GM23248 (cell line): ENCODE data around the gene KLK5. TPM values are rescaled to one million over a fixed set of nuclear protein-coding genes. Genes with fewer than 3 reads are reported as not detected.
"Not testable (repeated sequence)": the region's sequence is repeated elsewhere in the genome, so short reads cannot be mapped to it uniquely, and the experiment has no call there.

Source experiments
- DNase-seq: peaks from one replicate; pipeline ENCODE4 v3.0.0-alpha.2; 2015
- H2AFZ ChIP-seq: fragments of 200-600 bp; sonication (generic); 2 replicates; pipeline ENCODE4 v1.6.1; 2016; ENCODE audit warnings: antibody characterized with exemption
- H3F3A ChIP-seq: fragments of 200-600 bp; sonication (generic); 2 replicates; pipeline ENCODE4 v1.6.1; 2016; ENCODE audit warnings: mild to moderate bottlenecking, antibody characterized with exemption, mixed run types; ENCODE audit not compliant: insufficient read depth
- H3K27ac ChIP-seq: fragments of 200-600 bp; sonication (generic); 2 replicates; pipeline ENCODE4 v1.5.1; 2016; ENCODE audit warnings: mild to moderate bottlenecking
- H3K27me3 ChIP-seq: fragments of 200-600 bp; sonication (generic); replicated peaks from 2 replicates; pipeline ENCODE4 v1.6.1; 2016; ENCODE audit warnings: mild to moderate bottlenecking; ENCODE audit not compliant: insufficient read depth
- H3K36me3 ChIP-seq: fragments of 200-600 bp; sonication (generic); 2 replicates; pipeline ENCODE4 v1.6.1; 2016; ENCODE audit warnings: low read depth, mild to moderate bottlenecking
- H3K4me1 ChIP-seq: fragments of 200-600 bp; sonication (generic); 2 replicates; pipeline ENCODE4 v1.6.1; 2016; ENCODE audit warnings: mild to moderate bottlenecking; ENCODE audit not compliant: insufficient read depth
- H3K4me2 ChIP-seq: fragments of 200-600 bp; sonication (generic); one replicate; pipeline ENCODE4 v1.6.1; 2016; ENCODE audit warnings: mild to moderate bottlenecking; ENCODE audit not compliant: unreplicated experiment
- H3K4me3 ChIP-seq: fragments of 200-600 bp; sonication (generic); 2 replicates; pipeline ENCODE4 v1.5.1; 2016; ENCODE audit warnings: mild to moderate bottlenecking
- H3K79me2 ChIP-seq: fragments of 200-600 bp; sonication (generic); 2 replicates; pipeline ENCODE4 v1.6.1; 2016; ENCODE audit warnings: mild to moderate bottlenecking; ENCODE audit not compliant: insufficient read depth
- H3K9ac ChIP-seq: fragments of 200-600 bp; sonication (generic); 2 replicates; pipeline ENCODE4 v1.6.1; 2016; ENCODE audit warnings: mild to moderate bottlenecking
- H3K9me2 ChIP-seq: fragments of 200-600 bp; sonication (generic); 2 replicates; pipeline ENCODE4 v1.6.1; 2016; ENCODE audit warnings: mixed run types, mild to moderate bottlenecking, moderate library complexity; ENCODE audit not compliant: insufficient read depth
- H3K9me3 ChIP-seq: fragments of 200-600 bp; sonication (generic); one replicate; pipeline ENCODE4 v1.6.1; 2017; ENCODE audit warnings: low read depth
- H4K20me1 ChIP-seq: fragments of 200-600 bp; sonication (generic); 2 replicates; pipeline ENCODE4 v1.6.0; 2016; ENCODE audit not compliant: insufficient read depth
- EZH2 ChIP-seq: fragments of 200-600 bp; sonication (generic); IDR thresholded peaks from 2 replicates; pipeline ENCODE4 v1.6.1; 2018; ENCODE audit warnings: antibody characterized with exemption, mild to moderate bottlenecking; ENCODE audit not compliant: insufficient read depth, poor library complexity, severe bottlenecking
- EZH2phosphoT487 ChIP-seq: fragments of 200-600 bp; sonication (generic); IDR thresholded peaks from 2 replicates; pipeline ENCODE4 v1.6.1; 2018; ENCODE audit warnings: antibody characterized with exemption, moderate library complexity, mild to moderate bottlenecking, low read depth; ENCODE audit not compliant: insufficient read depth
- WGBS, 2 experiments: methylation state at CpG; one replicate each; pipeline ENCODE4 v1.1.6; 2015 to 2017; ENCODE audit warnings: low lambda C conversion rate in 2 of 2, low coverage in 1 of 2; ENCODE audit errors: missing lambda C conversion rate in 2 of 2; 5-methylcytosine and 5-hydroxymethylcytosine counted together
- in situ Hi-C: fragments of 300-500 bp; cut with MboI; formaldehyde crosslinking; loops from 2 replicates; pipeline ENCODE4 v1.15.0; 2020
- polyA plus RNA-seq: library from polyadenylated mRNA; unstranded; fragments of >200 nt; fragmentation: Nextera tagmentation; extraction: Ambion mirVana; gene quantifications from 2 replicates; pipeline ENCODE4 v1.2.1, GENCODE V29; 2016
- total RNA-seq: library from RNA; depleted of rRNA; stranded (reverse); fragments of >200 nt; shearing (Covaris generic); gene quantifications from 2 replicates; pipeline ENCODE4 v1.2.3, GENCODE V29; 2014; rRNA removed

The KLK5 gene
- total and polyA plus RNA-seq, 2 experiments from 2014 or later, result not detected

DNA sequence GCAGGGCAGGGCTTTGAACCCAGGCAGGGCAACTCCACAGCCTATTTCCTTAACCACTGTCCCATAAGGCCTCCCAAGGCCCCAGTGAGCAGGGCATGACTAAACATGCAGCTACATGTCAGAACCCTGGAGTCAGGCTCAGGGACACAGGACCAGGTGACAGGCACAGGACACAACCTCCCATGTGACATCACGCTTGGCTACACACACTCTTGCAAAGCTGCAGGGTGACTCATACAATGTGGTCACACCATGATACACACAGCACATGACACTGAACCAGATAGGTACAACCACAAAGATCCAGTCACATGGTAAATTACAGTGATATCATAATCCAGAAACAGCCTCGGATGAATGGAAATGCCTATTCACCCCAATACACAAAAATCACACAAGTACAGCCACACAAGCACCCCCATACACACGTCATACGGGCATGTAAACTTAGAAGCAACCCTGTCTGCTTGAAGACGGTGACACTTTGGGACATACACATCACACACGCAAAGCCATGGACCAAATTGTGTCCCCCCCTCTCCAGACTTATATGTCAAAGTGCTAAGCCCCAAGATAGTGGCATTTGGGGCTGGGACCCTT lies 56.1 kb downstream of the KLK5 start:
- H3K27ac ChIP-seq, result no peak overlapping the region
- H3K9ac ChIP-seq, result no peak overlapping the region
- H3K27me3 ChIP-seq, result no peaks in the 10 kb centered on the region
- H3K9me3 ChIP-seq, result no peaks in the 10 kb centered on the region
- H4K20me1 ChIP-seq, result no peaks in the 10 kb centered on the region
- no peak overlapping the region for H3K4me3 ChIP-seq
- no peak overlapping the region for H2AFZ ChIP-seq
- H3K36me3 ChIP-seq, result no peaks in the 10 kb centered on the region
- H3F3A ChIP-seq, result no peaks in the 10 kb centered on the region
- H3K79me2 ChIP-seq, result no peaks in the 10 kb centered on the region
- no peaks in the 10 kb centered on the region for H3K9me2 ChIP-seq
- in situ Hi-C loops, result no loop called here
- TF ChIP-seq EZH2 (no peak), EZH2phosphoT487 (no peak)
- H3K4me2 ChIP-seq, result no peak overlapping the region
- WGBS, 2 experiments, result 39 to 44% methylated on average over 6 of the region's 6 CpGs
- peak; percentile 67 for DNase-seq
- H3K4me1 ChIP-seq, result no peaks in the 10 kb centered on the region

GRCh38 chr19:50896089-50896590 lies 56.7 kb downstream of the KLK5 start:
- H3K27me3 ChIP-seq, H2AFZ ChIP-seq, in situ Hi-C loops, H3K4me1 ChIP-seq, H3K36me3 ChIP-seq, H3K79me2 ChIP-seq, DNase-seq, H3K27ac ChIP-seq, H3K9me3 ChIP-seq, H3K9me2 ChIP-seq, H3F3A ChIP-seq, H4K20me1 ChIP-seq, H3K4me3 ChIP-seq, H3K4me2 ChIP-seq, H3K9ac ChIP-seq: not testable (repeated sequence)
- 48 to 50% methylated on average over 9 of the region's 9 CpGs for WGBS, 2 experiments

DNA sequence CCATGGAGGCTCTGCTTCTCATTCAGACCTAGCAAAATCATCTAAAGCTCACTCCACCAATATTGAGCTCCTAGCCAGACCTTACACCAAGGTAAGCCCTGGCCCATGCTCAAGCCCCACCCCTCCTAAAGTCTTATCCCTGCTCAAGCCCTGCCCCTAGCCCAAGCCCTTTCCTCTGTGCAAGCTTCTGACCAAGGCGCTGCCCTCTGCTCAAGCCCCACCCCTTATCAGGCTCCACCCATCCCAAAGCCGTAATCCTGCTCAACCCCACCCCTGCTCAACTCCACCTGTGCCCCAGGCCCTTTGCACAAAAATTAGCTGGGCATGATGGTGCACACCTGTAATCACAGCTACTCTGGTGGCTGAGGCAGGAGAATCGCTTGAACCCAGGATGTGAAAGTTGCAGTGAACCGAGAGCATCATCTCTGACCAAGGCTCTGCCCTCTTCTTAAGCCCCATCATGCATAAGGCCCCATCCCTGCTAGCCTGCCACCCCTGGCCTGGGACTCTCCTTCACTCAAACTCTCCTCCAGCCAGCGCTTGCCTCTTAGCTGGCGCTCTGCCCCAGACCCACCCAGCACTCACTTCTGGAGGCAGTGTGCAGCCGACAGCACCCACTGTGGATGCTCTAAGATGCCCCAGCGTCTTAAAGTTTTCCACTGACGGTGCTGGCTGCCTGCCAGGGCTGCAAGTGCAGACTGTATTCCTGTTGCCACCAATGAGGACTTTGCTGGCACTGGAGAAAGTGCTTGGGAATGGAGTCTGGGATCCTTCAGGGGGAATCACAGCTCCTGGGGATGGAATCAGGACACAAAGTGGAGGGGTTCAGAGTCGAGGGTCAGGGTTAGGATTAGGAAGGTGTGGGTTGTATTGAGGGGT lies 58.1 kb downstream of the KLK5 start:
- peak; percentile 8 for DNase-seq
- H2AFZ ChIP-seq, result no peak overlapping the region
- in situ Hi-C loops, result no loop called here
- H3K4me2 ChIP-seq, result no peak overlapping the region
- 21 to 31% methylated on average over 9 to 10 of the region's 10 CpGs for WGBS, 2 experiments
- no peak overlapping the region for H3K27ac ChIP-seq
- H3K9me3 ChIP-seq, result no peaks in the 10 kb centered on the region
- H3F3A ChIP-seq, result peaks cover 6% of the 10 kb centered on the region; the same call in 1 of the 2 replicates
- H3K36me3 ChIP-seq, result no peaks in the 10 kb centered on the region
- no peaks in the 10 kb centered on the region for H3K9me2 ChIP-seq
- no peak overlapping the region for H3K9ac ChIP-seq
- no peaks in the 10 kb centered on the region for H3K4me1 ChIP-seq
- H3K79me2 ChIP-seq, result no peaks in the 10 kb centered on the region
- no peaks in the 10 kb centered on the region; the same call in 1 of the 2 replicates for H3K27me3 ChIP-seq
- TF ChIP-seq EZH2phosphoT487 (no peak), EZH2 (no peak)
- H3K4me3 ChIP-seq, result no peak overlapping the region
- no peaks in the 10 kb centered on the region for H4K20me1 ChIP-seq

Other genes with a start within 250 kb of the KLK5 start
- 2.7 and 7.1 TPM in 2 replicates for gene SHANK1, start 233.2 kb downstream of the KLK5 start, total RNA-seq
- 0.58 and 0.62 TPM in 2 replicates for gene SHANK1, start 233.2 kb downstream of the KLK5 start, polyA plus RNA-seq
- gene CLEC11A, start 229.7 kb downstream of the KLK5 start, total RNA-seq, result 145 and 164 TPM in 2 replicates
- 122 and 127 TPM in 2 replicates for gene CLEC11A, start 229.7 kb downstream of the KLK5 start, polyA plus RNA-seq
- gene GPR32, start 182.6 kb downstream of the KLK5 start, total RNA-seq, result not detected in 2 replicates
- not detected in 2 replicates for gene GPR32, start 182.6 kb downstream of the KLK5 start, polyA plus RNA-seq
- gene ACP4, start 162.6 kb downstream of the KLK5 start, total RNA-seq, result not detected in 2 replicates
- not detected in 2 replicates for gene ACP4, start 162.6 kb downstream of the KLK5 start, polyA plus RNA-seq
- gene KLK1, start 129.3 kb downstream of the KLK5 start, total RNA-seq, result not detected in 2 replicates
- gene KLK1, start 129.3 kb downstream of the KLK5 start, polyA plus RNA-seq, result not detected in 2 replicates
- not detected in 2 replicates for gene KLK15, start 119.5 kb downstream of the KLK5 start, total RNA-seq
- not detected in 2 replicates for gene KLK15, start 119.5 kb downstream of the KLK5 start, polyA plus RNA-seq
- gene KLK3, start 98.1 kb downstream of the KLK5 start, total RNA-seq, result not detected in 2 replicates
- not detected in 2 replicates for gene KLK3, start 98.1 kb downstream of the KLK5 start, polyA plus RNA-seq
- not detected in 2 replicates for gene KLK2, start 79.6 kb downstream of the KLK5 start, total RNA-seq
- gene KLK2, start 79.6 kb downstream of the KLK5 start, polyA plus RNA-seq, result not detected in 2 replicates
- not detected in 2 replicates for gene KLK4, start 41.6 kb downstream of the KLK5 start, total RNA-seq
- not detected in 2 replicates for gene KLK4, start 41.6 kb downstream of the KLK5 start, polyA plus RNA-seq
- not detected in 2 replicates for gene KLK6, start 16.6 kb upstream of the KLK5 start, total RNA-seq
- gene KLK6, start 16.6 kb upstream of the KLK5 start, polyA plus RNA-seq, result not detected in 2 replicates
- not detected in 2 replicates for gene KLK7, start 30.9 kb upstream of the KLK5 start, total RNA-seq
- gene KLK7, start 30.9 kb upstream of the KLK5 start, polyA plus RNA-seq, result not detected in 2 replicates
- gene KLK8, start 48.6 kb upstream of the KLK5 start, total RNA-seq, result not detected in 2 replicates
- not detected in 2 replicates for gene KLK8, start 48.6 kb upstream of the KLK5 start, polyA plus RNA-seq
- gene KLK10, start 66.7 kb upstream of the KLK5 start, total RNA-seq, result not detected in 2 replicates
- not detected in 2 replicates for gene KLK10, start 66.7 kb upstream of the KLK5 start, polyA plus RNA-seq
- gene KLK11, start 73.6 kb upstream of the KLK5 start, total RNA-seq, result not detected in 2 replicates
- gene KLK11, start 73.6 kb upstream of the KLK5 start, polyA plus RNA-seq, result not detected in 2 replicates
- not detected in 2 replicates for gene KLK12, start 82.0 kb upstream of the KLK5 start, total RNA-seq
- not detected in 2 replicates for gene KLK12, start 82.0 kb upstream of the KLK5 start, polyA plus RNA-seq
- not detected in 2 replicates for gene KLK13, start 112.1 kb upstream of the KLK5 start, total RNA-seq
- 0.25 TPM in 1 of 2 replicates, not detected in the other for gene KLK13, start 112.1 kb upstream of the KLK5 start, polyA plus RNA-seq
- not detected in 2 replicates for gene KLK14, start 129.8 kb upstream of the KLK5 start, total RNA-seq
- not detected in 2 replicates for gene KLK14, start 129.8 kb upstream of the KLK5 start, polyA plus RNA-seq
- 9.0 and 11.3 TPM in 2 replicates for gene CTU1, start 155.4 kb upstream of the KLK5 start, total RNA-seq
- 4.2 and 4.4 TPM in 2 replicates for gene CTU1, start 155.4 kb upstream of the KLK5 start, polyA plus RNA-seq
- not detected in 2 replicates for gene SIGLEC9, start 171.9 kb upstream of the KLK5 start, total RNA-seq
- gene SIGLEC9, start 171.9 kb upstream of the KLK5 start, polyA plus RNA-seq, result not detected in 2 replicates
- gene SIGLEC7, start 189.3 kb upstream of the KLK5 start, total RNA-seq, result not detected in 2 replicates
- gene SIGLEC7, start 189.3 kb upstream of the KLK5 start, polyA plus RNA-seq, result not detected in 2 replicates